Measurements from ENCODE around the gene ZNF768. TPM values are rescaled to one million over a fixed set of nuclear protein-coding genes. Genes with fewer than 3 reads are reported as not detected.

The ZNF768 gene
- total and polyA plus RNA-seq, 2 experiments from 2014 or later: 8.3 to 43.0 TPM

GRCh38 chr16:30534368-30535105 lies 8.2 kb upstream of the ZNF768 start, which contains the start of gene ZNF747:
Gene ZNF747, minus strand, starts transcription at chr16:30534858. Its CDS starts 179 bp downstream, at chr16:30534679.
- ATAC-seq (peak; percentile 78), DNase-seq (ENCODE audit: low spot score) (peak; percentile 95)
- Mint-ChIP-seq H3K4me1 (peaks cover 23% of the 10 kb centered on the region), H3K27ac (peak within 1 kb of the TSS; percentile 96), H3K9me3 (no peaks in the 10 kb centered on the region), H3K27me3 (ENCODE audit: insufficient read depth, low read depth, poor library complexity) (peaks cover 13% of the 10 kb centered on the region), H3K36me3 (ENCODE audit: low read depth) (peaks cover 29% of the 10 kb centered on the region), H3K4me3 (peak within 1 kb of the TSS; percentile 82)
- Histone ChIP-seq H3K27ac (ENCODE audit: low read depth) (peak within 1 kb of the TSS; percentile 100), H3K36me3 (ENCODE audit: insufficient read depth) (no peaks in the 10 kb centered on the region), H3K9me2 (ENCODE audit: insufficient read depth) (no peaks in the 10 kb centered on the region), H3K4me2 (peak within 1 kb of the TSS; percentile 82), H3K27me3 (ENCODE audit: insufficient read depth) (no peaks in the 10 kb centered on the region), H2AFZ (peak within 1 kb of the TSS; percentile 91; the same call in 1 of the 2 replicates), H4K20me1 (replicated peaks; ENCODE audit: insufficient read depth) (no peaks in the 10 kb centered on the region), H3F3A (replicated peaks; ENCODE audit: low read depth) (peaks cover 24% of the 10 kb centered on the region), H3K4me3 (peak within 1 kb of the TSS; percentile 67), H3K4me1 (ENCODE audit: insufficient read depth) (peaks cover 16% of the 10 kb centered on the region), H3K79me2 (replicated peaks; ENCODE audit: insufficient read depth) (peaks cover 6% of the 10 kb centered on the region; the same call in 1 of the 2 replicates)
- TF ChIP-seq ETS1 (IDR thresholded peaks at IDR 0.05) (peak; percentile 94), CTCF (conservative IDR thresholded peaks at IDR 0.05; ENCODE audit: low read depth in 2 of 2) (no peak), NANOG (IDR thresholded peaks at IDR 0.05; ENCODE audit: borderline replicate concordance) (no peak), EZH2phosphoT487 (IDR thresholded peaks at IDR 0.05; ENCODE audit: unreplicated experiment) (no peak), POLR2AphosphoS5 (IDR thresholded peaks at IDR 0.05; ENCODE audit: low read depth) (no peak), CREB1 (CRISPR knock-in tag; IDR thresholded peaks at IDR 0.05; ENCODE audit: low read depth) (peak; percentile 60; the same call in 1 of the 2 replicates), ZNF331 (CRISPR knock-in tag; IDR thresholded peaks at IDR 0.05; ENCODE audit: low read depth) (no peak), STAT1 (IDR thresholded peaks at IDR 0.05; ENCODE audit: unreplicated experiment) (no peak), ZNF114 (CRISPR knock-in tag; IDR thresholded peaks at IDR 0.05) (no peak), JUNB (IDR thresholded peaks at IDR 0.05; ENCODE audit: unreplicated experiment) (no peak), REST (IDR thresholded peaks at IDR 0.05; ENCODE audit: unreplicated experiment) (no peak), ZNF462 (CRISPR knock-in tag; IDR thresholded peaks at IDR 0.05) (no peak), EZH2 (IDR thresholded peaks at IDR 0.05; ENCODE audit: low read depth, unreplicated experiment) (no peak)

Data from GM23338 (cell line).